A673 (cell line): ENCODE results near the gene PA2G4.

ENCODE experiments used
- EZH2 ChIP-seq: fragments of 200-600 bp; sonication (generic); IDR thresholded peaks from 2 replicates; pipeline ENCODE4 v1.6.1; 2017; ENCODE audit warnings: borderline replicate concordance, low read depth, mild to moderate bottlenecking, mixed read lengths, antibody characterized with exemption, low read length; ENCODE audit not compliant: poor library complexity, severe bottlenecking
- TF ChIP-seq, protein P1 (sequence below): fragments of 300-800, 200-600 bp; sonication (generic); conservative IDR thresholded peaks from 2 replicates; pipeline ENCODE4 v1.5.1; 2017; ENCODE audit warnings: low read depth, mild to moderate bottlenecking, antibody characterized with exemption, low read length, moderate library complexity, mixed read lengths

DNA sequence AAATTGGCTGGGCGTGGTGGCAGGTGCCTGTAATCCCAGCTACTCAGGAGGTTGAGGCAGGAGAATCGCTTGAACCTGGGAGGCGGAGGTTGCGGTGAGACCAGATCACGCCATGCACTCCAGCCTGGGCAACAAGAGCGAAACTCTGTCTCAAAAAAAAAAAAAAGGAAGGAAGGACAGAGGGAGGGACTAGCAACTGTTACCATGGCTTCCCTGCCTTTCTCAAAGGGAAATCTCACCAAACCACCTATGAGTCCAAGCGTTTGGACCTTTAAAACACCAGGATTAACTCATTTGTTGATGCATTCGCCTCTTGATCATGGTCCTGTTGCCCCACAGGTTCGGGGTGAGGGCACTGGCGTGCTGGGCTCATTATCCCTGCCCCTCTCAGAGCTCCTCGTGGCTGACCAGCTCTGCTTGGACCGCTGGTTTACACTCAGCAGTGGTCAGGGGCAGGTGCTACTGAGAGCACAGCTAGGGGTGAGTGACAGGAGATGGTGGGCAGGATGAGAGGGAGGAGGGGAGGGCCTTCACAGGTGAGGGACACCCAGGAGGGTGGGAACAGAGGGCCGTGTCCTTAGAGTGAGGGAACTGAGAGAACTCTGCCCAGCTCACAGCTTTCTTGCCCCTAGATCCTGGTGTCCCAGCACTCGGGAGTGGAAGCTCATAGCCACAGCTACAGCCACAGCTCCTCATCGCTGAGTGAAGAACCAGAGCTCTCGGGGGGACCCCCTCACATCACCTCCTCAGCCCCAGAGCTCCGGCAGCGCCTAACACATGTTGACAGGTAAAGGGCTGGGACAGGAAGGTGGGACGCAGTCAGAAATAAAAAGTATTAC, 37.8 kb downstream of the PA2G4 start:
- TF ChIP-seq, protein P1, sequence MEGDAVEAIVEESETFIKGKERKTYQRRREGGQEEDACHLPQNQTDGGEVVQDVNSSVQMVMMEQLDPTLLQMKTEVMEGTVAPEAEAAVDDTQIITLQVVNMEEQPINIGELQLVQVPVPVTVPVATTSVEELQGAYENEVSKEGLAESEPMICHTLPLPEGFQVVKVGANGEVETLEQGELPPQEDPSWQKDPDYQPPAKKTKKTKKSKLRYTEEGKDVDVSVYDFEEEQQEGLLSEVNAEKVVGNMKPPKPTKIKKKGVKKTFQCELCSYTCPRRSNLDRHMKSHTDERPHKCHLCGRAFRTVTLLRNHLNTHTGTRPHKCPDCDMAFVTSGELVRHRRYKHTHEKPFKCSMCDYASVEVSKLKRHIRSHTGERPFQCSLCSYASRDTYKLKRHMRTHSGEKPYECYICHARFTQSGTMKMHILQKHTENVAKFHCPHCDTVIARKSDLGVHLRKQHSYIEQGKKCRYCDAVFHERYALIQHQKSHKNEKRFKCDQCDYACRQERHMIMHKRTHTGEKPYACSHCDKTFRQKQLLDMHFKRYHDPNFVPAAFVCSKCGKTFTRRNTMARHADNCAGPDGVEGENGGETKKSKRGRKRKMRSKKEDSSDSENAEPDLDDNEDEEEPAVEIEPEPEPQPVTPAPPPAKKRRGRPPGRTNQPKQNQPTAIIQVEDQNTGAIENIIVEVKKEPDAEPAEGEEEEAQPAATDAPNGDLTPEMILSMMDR = no peak
- TF ChIP-seq EZH2 = no peak
